GM21717 (cell line): ENCODE measurements around the gene CLDN14.

Experiments used
- ATAC-seq: cut with Tn5 transposase; IDR thresholded peaks from one replicate; pipeline ENCODE4 v1.9.1; 2021; ENCODE audit warnings: mild to moderate bottlenecking, moderate library complexity; ENCODE audit not compliant: unreplicated experiment

The CLDN14 gene

DNA sequence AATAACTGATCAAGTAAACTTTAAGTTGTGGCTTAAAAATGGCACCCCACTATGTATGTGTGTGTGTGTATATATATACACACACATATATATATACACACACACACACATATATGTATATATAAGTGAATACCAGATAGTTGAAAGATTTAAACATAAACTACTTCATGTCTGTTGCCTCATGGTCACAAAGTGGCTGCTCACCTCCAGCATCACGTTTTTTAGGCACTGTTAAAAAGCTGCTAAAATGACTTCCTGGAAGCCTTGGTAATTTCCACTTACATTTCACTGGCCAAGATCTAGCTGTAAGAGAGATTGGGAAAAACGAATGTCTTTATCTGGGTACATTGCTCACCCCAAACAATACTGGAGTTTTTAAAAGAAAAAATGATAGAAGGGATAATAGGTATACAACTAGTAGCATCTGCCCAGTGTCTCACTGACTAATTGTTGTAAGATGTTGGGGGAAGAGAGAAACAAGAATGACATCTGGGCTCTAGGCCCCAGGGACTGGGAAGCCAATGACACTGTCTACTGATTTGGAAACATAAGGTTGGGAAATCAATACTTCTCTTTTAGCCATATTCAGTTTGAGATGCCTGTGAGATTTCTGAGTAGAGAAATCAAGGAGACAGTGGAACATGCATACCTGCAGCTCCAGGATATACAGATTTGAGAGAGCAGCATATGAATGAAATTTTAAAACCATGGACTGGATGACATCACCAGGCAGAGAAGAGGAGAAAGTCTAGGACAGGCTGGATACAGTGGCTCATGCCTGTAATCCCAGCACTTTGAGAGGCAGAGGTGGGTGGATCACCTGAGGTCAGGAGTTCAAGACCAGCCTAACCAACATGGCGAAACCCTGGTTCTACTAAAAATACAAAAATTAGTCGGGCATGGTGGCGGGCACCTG lies 42.8 kb downstream of the CLDN14 start:
- ATAC-seq: no peak

GRCh38 chr21:36434144-36434543 lies 45.8 kb downstream of the CLDN14 start:
- ATAC-seq: no peak

DNA sequence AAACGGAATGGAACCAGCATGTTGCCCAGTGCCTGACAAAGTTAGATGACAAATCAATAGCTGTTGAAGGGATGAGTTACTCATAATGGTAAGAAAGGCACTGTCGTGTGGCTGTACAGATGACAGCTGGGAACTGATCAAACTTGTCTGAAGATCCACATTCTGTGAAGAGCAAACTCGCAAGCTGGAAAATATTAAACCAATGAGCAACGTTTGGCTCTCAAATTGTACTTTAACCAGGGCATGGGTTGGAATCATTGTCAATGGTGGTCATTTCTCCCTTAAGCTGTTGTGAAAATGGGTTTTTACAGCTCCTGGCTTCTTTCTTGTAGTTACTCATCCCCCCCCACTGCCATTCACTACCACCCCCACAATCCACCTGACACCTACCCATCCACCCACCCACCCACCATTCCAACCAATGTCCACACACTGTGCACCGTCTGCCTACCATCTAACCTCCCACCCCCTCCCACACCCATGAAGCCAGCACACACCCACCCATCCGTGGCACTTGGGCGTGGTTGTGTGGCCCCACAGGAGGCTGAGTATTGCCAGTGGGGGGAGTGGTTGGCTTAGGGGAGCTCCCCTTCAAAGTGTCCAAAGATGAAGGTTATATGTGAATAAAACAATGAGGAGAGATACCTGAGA lies 46.7 kb downstream of the CLDN14 start:
- ATAC-seq: no peak

- ATAC-seq: no peak
Measured at GRCh38 chr21:36431252-36431651, 48.7 kb downstream of the CLDN14 start.

DNA sequence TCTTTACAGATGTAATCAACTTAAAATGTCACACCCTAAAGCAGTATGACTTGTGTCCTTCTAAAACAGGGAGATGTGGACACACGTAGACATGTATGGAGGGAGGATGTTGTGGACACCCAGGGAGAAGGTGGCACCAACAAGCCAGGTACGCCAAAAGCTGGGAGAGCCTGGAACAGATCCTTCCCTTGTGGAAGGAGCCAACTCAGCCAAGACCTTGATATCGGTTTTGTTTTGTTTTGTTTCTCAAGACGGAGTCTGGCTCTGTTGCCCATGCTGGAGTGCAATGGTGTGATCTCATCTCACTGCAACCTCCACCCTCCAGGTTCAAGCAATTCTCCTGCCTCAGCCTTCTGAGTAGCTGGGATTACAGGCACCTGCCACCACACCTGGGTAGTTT lies 49.1 kb downstream of the CLDN14 start:
- no peak for ATAC-seq

GRCh38 chr21:36429947-36430546 lies 49.9 kb downstream of the CLDN14 start:
- peak; percentile 71 for ATAC-seq

DNA sequence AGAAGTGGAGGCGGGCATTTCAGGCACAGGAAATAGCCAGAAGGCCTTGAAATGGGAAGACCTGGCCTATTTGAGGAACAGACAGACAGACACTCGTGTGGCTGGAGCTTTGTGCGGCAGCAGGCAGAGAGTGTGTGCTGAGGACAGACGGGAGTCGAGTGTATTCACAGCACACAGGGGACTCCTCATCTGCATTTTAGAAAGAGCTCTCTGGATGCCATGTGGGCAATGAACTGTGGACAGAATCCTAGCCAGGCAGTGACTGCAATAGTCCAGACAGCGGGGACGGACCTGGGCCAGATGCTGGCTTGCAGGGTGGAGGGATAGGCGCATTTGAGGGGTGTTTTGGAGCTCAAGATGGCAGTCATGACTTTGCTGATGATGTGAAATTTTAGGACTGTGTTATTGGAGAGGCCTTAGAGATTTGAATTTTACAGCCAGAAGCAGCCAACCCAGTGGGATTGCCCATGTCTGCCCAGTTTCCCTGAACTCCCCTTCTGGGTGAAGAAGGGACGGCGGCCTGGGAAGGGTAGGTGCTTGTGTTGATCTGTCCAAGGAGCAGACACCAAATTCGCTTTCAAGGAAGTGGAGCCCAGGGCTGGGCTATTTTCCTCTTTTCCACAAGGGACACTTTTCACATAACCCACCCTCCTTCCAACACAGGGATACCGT lies 51.0 kb downstream of the CLDN14 start:
- ATAC-seq: no peak

DNA sequence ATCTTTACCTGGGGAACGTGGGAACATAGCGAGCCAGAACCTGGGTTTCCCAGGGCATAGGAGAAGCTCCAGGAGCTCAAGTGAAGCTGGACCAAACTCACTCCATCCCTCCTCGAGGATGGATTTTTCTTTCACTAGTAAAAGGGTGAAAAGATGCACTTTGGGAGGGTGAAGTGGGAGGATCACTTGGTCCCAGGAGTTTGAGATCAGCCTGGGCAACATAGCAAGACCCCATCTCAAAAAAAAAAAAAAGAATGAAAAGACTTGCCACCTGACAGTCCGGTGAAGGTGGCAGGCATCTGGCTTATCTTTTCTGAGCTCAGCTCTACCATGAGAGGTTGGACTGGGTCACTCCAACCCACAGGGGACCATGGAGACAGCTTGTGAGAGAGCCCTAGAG lies 52.4 kb downstream of the CLDN14 start:
- ATAC-seq: no peak

DNA sequence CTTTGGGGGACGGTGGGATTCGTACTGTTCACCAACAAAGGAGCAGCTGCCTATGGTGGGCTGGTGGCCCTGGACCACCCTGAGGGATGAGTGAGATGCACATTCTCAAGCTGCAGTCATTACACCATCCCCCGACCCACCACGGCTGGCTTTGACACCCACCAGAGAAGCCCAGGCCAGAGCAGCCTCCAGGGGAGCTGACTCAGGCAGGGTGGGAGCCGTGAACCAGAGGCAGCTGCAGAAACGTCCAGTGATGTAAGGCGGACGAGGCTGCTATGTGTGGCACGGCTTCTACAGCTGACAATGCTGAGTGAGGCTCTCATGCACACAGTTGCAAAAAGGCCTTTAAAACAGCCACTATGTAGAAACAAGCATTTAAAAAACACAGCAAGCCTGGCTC lies 54.6 kb downstream of the CLDN14 start:
- ATAC-seq: no peak

- ATAC-seq: no peak
Measured at GRCh38 chr21:36424592-36424991, 55.3 kb downstream of the CLDN14 start.

GRCh38 chr21:36423771-36424433 lies 56.0 kb downstream of the CLDN14 start:
- no peak for ATAC-seq

- ATAC-seq: no peak
Measured at GRCh38 chr21:36422279-36423098, 57.4 kb downstream of the CLDN14 start.

DNA sequence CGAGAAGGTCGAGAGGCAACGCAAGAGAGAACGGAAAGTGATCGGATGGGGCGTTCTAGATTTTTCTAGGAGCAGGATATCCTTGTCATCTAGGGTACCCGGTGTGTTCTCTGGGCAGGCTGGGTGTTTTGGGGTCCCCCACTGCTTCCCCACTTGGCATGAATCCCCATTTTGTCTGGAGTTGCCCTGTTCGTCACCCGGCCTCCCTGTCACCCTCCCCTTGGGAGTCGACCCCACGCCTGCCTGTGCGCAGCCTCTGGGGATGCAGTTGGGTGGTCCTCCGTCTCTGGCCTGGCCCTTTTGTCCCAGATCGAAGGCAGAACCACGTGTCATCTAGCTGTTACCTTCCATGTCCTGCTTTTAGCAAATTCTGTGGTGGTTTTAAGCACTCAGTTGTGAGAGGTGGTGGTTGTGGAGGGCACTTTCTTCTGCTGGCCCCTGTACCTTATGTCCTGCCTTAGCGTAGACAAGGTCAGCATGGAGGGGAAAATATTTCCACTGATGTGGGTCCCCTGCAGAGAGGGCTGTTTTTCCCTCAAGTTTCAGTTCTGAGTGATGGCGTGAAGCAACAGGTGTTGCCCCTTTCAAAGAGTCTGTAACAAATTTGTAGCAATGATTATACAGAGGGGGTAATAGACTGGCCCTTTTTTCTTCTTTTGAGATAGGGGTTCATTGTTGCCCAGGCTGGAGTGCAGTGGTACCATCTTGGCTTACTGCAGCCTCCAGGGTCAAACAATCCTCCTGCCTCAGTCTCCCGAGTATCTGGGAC lies 59.2 kb downstream of the CLDN14 start:
- ATAC-seq: no peak

DNA sequence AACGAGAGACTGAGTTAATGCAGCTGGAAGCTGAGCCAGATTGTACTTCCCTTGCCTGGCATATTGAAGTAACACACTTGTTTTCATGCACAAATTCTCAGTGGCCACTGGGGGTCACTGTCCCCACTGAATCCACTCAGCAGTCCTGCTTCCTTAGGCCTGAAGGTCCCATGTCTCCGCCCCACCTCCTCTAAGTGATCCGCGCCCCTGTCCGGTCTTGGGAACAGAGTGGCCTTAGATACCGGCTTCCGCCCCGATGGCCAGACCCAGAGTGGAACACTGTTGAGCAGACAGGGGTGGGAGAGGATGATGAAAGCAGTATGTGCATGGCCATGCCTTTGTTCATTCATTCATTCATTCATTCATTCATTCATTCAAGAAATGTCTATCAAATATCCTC lies 59.9 kb downstream of the CLDN14 start:
- no peak for ATAC-seq

GRCh38 chr21:36419241-36419640 lies 60.7 kb downstream of the CLDN14 start:
- no peak for ATAC-seq

- ATAC-seq: no peak
Measured at GRCh38 chr21:36415375-36415774, 64.5 kb downstream of the CLDN14 start.

GRCh38 chr21:36412916-36413315 lies 67.0 kb downstream of the CLDN14 start:
- no peak for ATAC-seq

DNA sequence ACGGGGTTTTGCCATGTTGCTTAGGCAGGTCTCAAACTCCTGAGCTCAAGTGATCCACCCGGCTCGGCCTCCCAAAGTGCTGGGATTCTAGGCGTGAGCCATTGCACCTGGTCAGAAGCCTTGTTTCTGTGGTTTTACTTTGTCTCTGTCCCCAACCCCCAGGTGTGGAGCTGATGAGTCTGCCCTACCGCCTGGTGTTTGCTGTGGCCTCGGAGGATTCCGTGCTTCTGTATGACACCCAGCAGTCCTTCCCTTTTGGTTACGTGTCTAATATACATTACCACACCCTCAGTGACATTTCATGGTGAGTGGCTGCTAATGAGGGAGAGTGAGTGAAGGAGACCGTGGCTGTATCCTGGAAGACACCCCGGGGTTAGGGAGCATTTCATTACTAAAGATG lies 68.6 kb downstream of the CLDN14 start:
- no peak for ATAC-seq
